Mesenteric fat pad (tissue), 1 donor: ENCODE data around the gene ZSCAN20. TPM values are rescaled to one million over a fixed set of nuclear protein-coding genes. Genes with fewer than 3 reads are reported as not detected.

Source experiments
- DNase-seq: peaks from one replicate; pipeline ENCODE4 v3.0.0-alpha.2; 2020; ENCODE audit warnings: low spot score
- long read RNA-seq: library from polyadenylated mRNA; unstranded; transcript quantifications from one replicate; pipeline ENCODE4 v2.0.0, GENCODE V29; 2020
- total RNA-seq: library from RNA; stranded (reverse); fragmentation: NEBNext Ultra II Directional; extraction: Animal tissue kit (Norgen Biotek cat#: 25700); gene quantifications from one replicate; pipeline ENCODE4 v1.2.1, GENCODE V29; 2021
- donor health status: DM: yes; HTN: yes; CAD: no.

ZSCAN20 gene
- 2.9 TPM for total RNA-seq
- long read RNA-seq, full-length matches to known transcripts, result 1 of 5 reads
- long read RNA-seq, partial matches to known transcripts, result 1 of 5 reads
- long read RNA-seq, other reads (novel, unspliced or antisense), result 3 of 5 reads

DNA sequence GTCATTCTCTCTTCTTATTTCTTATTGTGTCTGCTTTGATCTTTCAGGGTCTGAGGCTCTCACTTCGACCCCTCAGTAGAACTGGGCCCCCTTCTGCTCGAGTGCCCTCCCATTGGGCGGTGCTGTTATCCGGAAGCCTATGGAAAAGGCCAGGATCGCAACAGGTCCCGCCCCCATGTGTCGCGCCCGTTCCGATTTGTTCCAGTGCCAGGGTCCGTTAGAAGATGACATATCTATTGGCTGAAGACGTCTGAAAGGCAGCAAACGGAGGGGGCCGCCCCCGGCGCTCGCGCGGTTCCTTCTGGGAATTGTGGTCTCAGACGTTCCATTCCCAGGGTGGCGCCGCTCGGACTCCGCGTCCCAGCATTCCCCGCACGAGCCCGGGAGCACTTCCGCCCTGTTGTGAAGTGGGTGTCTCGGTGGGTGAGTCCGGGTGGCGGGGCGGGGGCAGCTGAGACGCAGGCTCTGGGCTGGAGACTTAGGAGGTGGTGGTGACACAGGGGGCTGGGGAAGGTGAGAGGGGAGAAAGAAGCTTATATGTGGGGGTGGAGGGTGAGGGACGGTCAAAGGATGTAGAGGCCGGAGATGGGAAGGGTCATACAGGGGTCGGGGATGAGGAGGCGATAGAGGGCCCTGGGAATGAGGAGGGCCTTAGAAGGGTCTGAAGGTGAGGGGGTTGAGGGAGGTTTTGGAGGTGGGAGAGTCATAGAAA is at the start of gene ZSCAN20:
Gene ZSCAN20 (plus strand): TSS at position 377 of the 712 bp plus-strand sequence. CDS start 6,644 bp downstream, outside the sequence.
- peak; percentile 98 for DNase-seq

DNA sequence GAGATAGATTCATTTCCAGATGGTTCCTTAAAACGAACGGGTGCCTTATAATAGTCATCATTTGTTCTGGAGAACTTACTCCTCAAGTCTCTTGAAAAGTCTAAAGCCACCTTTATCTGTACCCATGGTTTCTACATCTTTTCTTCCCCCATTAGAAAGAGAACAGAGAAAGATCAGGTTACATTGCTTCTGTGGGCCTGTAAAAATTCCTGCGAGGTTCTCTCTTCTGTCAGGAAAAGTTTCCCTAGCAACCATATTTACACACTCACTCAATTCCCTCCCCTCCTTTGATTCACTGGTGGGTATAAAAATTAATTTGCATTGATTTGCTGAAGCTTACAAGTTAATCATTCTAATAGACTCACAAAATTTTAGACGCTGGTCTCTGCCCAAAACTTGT is 48.2 kb upstream of the ZSCAN20 start:
- no peak for DNase-seq

DNA sequence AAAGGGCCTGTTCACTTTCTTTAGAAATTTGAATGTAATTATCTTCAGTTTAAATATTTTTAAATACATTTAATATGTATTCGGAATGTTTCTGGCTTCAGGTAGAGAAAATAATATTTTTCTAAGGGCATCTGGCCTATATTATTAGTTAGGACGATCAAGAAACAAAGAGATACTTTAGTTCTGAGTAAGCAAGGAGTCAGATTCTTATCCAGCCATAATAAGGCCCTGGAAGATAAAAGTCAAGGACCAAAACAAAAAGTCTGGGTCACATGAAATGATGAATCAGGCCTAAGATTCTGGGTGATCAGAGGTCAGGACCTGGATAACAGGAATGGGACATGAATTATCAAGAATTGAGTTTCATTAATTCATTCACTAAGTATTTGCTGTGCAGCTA is 47.8 kb upstream of the ZSCAN20 start:
- no peak for DNase-seq

DNA sequence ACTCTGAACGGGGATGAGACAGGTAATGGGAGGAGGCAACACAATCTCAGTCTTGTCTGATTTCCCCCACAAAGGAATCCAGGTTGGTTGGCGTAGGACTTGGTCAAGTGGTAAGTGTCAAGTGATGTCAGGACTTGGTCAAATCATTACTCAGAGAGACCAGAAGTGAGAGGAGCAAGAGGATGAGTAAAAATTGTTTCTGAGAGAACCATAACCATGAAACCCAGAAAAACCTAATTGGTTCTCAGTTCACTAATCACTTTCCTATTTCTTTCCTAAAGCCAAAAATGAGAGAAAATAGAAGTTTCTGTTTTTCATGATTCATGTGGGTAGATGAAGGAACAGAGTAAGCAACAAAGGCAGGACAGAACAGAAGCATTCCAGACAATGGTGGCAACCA is 46.5 kb upstream of the ZSCAN20 start:
- no peak for DNase-seq

DNA sequence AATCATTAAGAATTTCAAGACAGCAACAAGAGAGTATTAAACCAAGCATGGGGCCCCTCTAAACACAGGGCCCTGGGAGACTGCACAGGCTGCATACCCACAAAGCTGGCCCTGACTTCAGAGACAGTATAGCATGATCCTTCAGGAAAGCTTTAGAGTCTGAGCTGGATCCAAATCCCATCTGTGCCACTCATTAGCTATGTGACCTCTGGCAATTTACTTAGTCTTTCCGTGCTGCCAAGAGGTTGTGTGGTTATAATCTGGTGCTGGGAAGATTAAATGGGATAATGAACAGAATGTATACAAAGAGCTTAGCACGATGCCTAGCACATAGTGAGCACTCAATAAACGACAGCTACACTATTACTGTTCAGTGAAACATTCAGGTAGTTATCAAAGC is 45.5 kb upstream of the ZSCAN20 start:
- no peak for DNase-seq

DNA sequence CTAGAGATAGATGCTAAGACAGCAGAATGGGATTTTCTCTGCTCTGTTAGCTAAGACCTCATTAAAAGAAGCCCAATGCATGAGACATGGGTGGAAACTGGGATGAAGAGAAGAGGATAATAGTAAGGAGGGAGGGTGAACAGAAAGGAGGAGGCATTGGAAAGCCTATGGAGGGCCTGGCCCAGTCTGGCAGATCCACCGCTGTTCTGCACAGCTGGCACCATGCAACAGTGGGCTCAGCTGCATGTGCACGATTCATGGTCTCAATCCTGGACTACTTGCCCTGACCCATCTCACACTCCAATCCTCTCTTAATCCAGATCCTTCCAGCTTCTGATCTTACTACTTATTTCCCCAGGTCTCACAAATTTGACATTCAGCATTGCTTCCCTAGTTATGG is 43.8 kb upstream of the ZSCAN20 start:
- DNase-seq, result no peak

DNA sequence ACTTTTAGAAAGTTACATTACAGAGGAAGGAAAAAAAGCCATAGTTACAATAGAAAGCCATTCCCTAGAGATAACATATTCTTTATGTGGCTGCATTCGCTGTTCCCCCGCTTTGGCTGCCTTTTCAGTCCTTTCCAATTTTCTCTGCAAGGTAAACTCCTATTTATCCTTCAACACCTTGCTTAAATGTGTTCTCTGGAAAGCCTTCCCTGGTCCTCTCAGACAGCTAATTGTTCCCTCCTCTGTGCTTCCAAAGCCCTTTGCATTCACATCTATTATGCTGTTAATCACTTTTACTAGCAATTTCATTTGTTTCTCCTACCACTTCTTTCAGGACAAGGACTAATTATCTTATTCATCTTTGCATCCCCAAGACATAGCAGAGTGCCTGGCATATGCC is 43.1 kb upstream of the ZSCAN20 start:
- no peak for DNase-seq

DNA sequence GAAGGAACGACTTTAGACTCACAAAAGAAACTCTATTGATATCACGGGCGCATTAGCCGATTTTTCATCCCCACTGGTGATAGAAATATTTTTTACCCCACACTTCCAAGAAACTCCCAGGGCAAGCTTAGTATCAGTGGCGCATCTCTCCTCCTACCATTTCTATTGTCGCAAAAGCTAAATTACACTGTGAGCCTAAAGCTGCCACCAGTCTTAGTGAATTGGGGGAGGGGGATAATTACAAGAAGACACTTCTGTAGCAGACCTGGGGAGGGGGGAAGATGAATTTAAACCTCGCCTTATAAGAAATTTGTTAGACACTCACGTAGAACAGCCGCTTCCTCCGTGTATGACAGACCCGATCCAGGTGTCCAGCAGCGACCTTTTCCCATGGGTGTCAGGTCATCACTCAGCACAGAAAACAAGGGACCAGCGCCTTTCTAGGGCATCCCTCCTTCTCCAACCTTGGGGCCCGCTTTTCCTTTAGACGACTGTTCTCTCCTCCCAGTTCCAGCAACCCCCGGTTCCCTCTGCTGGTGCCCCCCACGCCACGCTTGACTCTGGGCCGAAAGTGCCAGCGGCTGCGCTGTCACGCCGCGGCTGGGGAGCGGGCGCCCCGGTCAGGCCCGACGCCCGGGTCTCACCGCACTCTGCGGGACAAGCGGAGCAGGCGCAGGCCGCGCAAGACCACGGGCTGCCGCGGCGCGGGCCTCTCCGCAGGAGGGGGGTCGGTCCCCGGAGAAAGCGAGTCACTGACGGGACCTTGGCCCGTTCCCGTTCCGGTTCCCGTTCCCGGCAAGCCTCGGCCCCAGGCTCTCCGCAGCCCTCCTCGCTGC is 42.4 kb upstream of the ZSCAN20 start:
- no peak for DNase-seq

DNA sequence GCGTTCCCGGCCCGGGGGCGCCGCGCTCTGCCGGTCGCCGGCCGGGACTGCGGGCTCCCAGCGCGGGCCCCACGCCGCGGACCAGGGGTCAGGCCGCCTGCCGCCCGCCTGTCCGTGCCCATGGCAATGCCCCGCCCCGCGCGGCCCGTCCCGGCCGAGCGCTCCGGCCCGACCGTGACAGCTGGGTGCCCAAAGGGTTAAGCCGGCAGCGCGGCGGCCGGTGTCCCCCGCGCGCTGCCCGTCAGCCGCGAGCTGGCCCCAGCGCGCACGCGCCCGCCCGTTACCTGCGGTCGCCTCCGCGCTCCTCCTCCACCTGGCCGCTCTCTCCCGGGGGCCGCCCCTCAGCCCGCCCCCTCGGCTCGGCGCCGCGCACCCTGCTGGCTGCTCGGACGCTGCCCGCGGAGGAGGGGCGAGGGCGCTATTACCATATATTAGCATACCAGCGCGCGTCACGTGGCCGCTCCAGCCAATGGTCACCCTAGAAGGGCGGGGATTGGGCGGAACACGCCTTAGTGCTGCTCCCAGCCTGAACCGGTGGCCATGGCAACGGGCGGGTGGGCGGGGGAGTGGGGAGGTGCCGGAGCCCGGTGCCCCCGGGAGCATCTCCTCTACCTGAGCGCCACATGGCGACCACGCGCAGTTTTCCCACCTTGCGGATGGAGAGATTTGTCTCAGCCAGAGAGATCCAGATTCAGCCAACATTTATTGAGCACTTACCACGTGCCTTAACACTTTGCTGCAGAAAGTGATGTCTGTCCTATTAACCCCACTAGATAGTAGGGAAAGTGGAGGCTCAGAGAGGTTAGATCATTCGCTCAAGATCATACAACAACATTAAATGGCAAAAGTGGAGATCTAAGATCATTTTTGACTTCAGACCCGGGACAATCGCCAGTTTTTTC is 41.5 kb upstream of the ZSCAN20 start, which contains the start of gene PHC2:
Gene PHC2 (minus strand): TSS at position 404 of the 902 bp plus-strand sequence. CDS start 55,556 bp downstream, outside the sequence.
- DNase-seq, result peak; percentile 99

DNA sequence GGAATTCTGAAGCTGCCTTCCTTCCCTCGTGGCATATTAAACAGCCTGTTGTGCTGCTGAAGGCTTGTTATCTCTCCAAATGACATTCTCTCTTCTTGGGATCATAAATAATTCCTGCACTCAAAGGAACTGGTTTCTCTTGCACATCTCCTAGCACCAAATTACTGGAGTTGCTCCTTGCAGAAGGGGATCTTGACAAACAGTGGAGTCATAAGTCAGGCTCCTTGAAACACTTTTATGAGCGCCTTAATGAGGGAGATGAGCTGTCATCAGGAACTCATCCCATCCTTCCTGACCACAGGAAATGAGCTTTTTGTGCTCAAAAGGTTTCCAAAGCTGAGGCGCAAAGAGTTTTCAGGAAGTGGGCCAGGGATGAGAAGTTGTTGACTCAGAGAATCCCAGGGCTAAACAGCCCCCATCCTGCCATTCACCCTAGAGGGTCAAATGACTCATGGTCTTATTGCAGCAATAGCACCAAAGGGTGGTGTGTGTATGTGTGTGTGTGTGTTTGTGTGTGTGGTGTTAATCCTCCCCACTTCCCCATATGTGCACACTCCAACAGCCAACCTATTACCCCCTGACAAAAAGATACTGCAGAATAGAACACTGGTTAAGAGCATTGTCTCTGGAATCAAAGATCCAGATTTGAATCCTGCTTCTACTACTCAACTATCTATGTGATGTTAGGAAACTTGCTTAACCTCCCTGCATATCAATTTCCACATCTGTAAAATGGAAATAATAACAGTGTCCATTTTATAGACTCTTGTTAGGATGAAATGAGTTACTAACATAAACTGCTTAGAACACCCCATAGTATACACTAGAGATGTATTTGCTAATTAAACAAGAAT is 38.7 kb upstream of the ZSCAN20 start:
- no peak for DNase-seq

DNA sequence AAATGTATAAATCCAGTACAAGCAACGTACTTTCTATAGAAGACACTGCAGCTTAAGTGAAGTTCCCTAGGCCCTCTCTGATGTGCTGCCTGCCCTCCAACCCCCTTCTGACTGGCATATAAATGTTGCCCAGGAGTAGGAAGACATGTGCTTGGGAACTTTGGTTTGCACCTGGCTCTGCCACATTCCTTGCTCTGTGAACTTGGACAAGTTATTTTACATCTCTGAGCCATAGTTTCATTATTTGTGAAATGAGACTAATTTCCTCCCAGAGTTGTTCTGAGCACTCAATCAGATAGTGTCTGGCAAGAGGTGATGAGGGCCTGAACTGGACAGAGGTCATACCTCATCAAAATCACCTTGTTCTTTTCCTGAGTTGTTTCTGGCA is 38.1 kb upstream of the ZSCAN20 start:
- no peak for DNase-seq

DNA sequence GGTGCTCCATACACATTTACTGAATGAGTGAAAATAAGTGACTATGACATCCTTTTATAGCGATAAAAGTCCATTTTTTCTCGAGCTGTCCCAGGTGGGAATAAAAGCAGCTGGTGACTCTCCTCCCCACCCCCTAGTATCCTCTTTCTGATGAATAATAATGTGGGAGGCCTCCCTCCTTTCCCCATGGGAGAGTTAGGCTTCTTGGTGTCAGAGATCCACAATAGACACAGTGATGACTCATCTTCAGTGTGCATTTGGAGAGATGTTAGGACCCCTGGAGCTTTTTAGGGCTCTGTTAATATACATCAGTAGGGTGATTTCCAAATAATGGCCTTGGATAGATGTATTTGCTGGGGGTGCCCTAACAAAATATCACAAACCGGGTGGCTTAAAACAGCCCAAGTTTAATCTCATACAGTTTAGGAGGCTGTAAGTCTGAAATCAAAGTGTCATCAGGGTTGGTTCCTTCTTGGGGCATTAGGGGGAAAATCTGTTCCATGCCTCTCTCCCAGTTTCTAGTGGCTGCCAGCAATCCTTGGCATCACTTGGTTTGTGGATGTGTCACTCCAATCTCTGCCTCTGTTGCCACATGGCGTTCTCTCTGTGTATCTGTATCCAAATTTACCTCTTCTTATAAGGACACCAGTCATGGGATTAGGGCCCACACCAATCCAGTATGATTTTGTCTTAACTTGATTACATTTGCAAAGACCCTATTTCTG is 37.2 kb upstream of the ZSCAN20 start:
- DNase-seq, result no peak

DNA sequence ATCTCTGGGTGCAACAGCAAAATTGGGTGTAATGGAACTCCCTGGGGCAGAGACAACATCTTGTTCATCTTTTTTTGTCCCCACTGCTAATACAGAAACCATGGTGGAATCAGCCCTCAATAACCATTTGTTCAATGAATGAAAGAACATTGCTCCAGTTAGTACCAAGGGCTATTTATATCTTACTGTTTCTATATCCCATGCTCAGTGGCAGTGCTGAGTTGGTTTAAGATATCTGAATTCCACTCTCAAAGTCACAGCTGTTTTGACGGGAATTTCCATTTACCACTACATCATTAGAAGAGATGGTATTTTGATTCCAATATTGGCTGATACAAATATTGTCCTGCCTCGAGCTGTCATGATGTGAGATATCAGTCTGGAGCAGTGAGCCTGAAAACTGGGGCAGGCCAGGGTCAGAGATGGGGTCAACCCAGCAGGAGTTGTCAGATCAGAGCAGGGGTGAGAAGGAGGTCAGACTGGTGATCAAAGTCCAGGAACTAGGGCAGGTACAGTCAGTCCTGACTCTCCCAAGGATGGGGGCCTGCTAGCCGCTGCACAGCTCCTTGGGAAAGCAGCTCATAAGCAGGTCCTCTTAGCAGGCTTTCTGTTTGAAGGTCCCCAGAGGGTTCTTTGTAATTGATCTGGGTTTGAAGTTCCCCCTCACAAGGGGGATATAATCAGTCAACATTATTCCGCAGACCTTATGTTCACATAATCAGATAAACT is 35.7 kb upstream of the ZSCAN20 start:
- no peak for DNase-seq

DNA sequence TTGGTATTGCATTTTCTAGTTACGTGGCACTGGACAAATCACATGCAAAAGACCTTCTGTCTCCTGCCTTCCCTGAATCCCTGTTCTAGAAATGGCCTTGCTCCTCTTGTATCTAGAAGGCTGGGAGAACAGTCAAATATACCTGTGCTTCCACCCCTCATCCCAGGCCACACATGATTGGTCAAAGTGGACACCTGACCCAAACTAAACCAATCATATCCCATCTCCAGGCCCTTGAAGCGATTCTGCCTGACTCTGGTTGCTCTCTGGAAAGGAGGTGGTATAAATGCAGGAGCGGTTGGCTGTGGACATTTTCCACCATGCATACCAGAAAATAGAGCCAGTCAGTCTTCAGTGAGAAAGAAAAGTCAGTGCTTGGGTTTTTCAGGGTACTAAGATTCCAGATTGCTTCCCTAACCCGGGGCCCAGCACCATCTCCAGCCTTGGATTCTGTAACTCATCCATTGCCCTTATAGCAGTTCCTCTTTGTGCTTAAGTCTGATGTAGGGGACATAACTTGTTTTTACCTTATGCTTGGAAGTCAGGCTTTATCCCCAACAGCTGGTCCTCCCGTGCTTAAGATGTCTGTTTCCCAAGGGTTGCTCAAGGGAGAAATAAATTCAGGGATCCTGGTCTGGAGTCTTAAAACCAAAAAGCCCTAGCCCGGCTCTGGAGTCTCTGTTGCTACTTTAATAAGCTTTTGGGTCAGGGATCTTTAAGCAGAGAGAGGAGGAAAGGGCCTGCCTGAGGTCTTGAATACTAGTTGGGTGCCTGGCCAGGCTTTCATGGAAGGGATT is 33.9 kb upstream of the ZSCAN20 start:
- DNase-seq, result no peak

DNA sequence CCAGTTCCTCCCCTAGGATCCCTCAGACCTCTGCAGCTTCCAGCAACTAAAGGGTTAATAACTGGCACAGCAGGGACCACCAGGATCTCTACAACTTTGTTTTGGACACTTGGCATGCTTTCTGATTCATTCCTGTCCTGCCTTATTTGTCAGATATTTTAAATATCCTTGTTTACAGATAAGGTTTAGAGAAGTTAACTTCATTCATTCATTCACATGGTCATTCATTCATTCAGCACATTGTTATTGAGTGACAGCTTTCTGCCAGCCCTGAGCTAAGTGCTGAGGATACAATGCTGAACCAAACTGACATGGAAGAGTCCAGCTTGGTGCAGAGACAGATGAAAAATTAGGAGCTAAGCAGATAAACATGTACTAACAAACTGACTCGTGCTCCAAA is 32.8 kb upstream of the ZSCAN20 start:
- no peak for DNase-seq

DNA sequence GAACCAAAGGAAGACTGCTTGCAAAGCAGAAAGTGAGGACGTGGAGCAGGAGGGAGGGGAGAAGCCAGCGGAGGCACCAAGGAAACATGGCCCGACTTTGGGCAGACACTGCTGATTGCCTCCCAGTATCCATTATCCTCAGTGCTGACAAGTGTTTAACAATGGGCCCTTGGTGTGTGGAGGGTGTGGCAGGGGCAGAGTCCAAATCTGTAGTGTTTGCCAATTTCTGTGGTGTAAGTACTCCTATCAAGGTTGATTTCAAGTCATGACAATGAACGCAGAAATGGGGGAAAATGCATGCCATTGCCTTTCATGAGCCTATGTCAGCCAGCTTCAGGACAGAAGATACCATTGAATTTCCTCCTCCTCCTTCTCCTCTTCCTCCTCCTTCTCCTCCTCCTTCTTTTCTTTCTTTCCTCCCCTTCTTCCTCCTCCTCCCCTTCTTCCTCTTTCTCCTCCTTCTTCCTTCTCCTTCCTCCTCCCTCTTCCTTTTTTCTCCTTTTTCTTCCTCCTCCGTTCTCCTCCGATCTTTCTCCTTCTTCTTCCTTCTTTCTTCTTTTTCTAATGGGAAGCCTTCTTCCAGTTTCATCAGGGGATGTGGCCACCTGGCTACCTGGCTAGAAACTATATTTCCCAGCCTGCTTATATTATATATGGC is 31.2 kb upstream of the ZSCAN20 start:
- no peak for DNase-seq

DNA sequence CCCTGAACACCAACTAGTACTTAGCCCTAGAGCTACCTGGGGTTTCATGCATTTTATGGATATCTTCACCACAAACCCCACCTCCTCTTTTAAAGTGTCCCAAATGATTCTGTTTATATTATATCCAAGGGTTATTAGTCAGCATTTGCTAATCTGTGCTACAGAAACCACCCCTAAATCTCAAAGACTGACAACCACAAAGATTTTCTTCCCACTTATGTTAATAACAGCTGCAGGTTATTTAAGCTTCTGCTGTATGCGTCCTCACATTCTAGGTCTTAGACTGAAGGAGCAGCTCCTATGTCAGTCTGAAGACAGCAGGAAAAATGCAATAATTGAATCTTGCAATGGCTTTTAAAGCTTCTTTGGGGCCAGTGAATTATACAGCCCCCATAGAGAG is 30.3 kb upstream of the ZSCAN20 start:
- no peak for DNase-seq
